ENCODE results near the gene CNNM3. TPM values are rescaled to one million over a fixed set of nuclear protein-coding genes. Genes with fewer than 3 reads are reported as not detected.
"Not testable (repeated sequence)": the region's sequence is repeated elsewhere in the genome, so short reads cannot be mapped to it uniquely, and the experiment has no call there.

The CNNM3 gene
- total and polyA plus RNA-seq, 2 experiments from 2014 or later, result 0.98 to 5.0 TPM

DNA sequence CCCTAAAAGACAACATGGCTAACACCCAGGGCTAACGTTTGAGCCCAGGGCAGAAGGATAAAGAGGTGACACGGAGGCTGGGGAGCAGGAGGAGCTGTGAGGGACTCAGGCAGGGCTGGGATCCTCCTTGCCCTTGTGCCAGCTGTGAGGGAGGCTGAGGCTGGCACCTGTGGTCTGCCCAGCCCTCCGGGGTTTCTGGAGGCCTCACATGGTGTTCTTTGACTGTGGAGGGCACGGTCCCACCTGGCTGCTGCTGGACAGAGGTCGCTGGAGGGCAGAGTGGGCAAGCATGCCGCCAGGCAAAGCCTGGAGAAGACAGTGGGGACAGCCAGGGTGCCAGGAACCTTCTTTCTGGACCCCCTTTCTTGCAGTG lies 26.8 kb upstream of the CNNM3 start:
- Histone ChIP-seq H3F3A (ENCODE audit: insufficient read depth) (peaks cover 18% of the 10 kb centered on the region), H3K4me3 (no peak overlapping the region), H3K79me2 (ENCODE audit: insufficient read depth) (no peaks in the 10 kb centered on the region), H3K4me1 (ENCODE audit: insufficient read depth) (peaks cover 13% of the 10 kb centered on the region), H3K9me3 (ENCODE audit: low read depth) (no peaks in the 10 kb centered on the region), H3K36me3 (ENCODE audit: low read depth) (no peaks in the 10 kb centered on the region), H3K27me3 (replicated peaks; ENCODE audit: insufficient read depth) (no peaks in the 10 kb centered on the region), H3K27ac (no peak overlapping the region), H4K20me1 (ENCODE audit: insufficient read depth) (no peaks in the 10 kb centered on the region), H2AFZ (no peak overlapping the region), H3K9me2 (ENCODE audit: insufficient read depth) (no peaks in the 10 kb centered on the region), H3K9ac (no peak overlapping the region), H3K4me2 (ENCODE audit: unreplicated experiment) (no peak overlapping the region)
- WGBS, 2 experiments (ENCODE audit: low coverage in 1 of 2, low lambda C conversion rate in 2 of 2, missing lambda C conversion rate in 2 of 2), result 81% methylated on average over 6 of the region's 6 CpGs
- TF ChIP-seq EZH2 (IDR thresholded peaks at IDR 0.05; ENCODE audit: insufficient read depth, poor library complexity, severe bottlenecking) (no peak), EZH2phosphoT487 (IDR thresholded peaks at IDR 0.05; ENCODE audit: insufficient read depth, low read depth) (no peak)
- in situ Hi-C loops (cut with MboI), result no loop called here
- no peak for DNase-seq

DNA sequence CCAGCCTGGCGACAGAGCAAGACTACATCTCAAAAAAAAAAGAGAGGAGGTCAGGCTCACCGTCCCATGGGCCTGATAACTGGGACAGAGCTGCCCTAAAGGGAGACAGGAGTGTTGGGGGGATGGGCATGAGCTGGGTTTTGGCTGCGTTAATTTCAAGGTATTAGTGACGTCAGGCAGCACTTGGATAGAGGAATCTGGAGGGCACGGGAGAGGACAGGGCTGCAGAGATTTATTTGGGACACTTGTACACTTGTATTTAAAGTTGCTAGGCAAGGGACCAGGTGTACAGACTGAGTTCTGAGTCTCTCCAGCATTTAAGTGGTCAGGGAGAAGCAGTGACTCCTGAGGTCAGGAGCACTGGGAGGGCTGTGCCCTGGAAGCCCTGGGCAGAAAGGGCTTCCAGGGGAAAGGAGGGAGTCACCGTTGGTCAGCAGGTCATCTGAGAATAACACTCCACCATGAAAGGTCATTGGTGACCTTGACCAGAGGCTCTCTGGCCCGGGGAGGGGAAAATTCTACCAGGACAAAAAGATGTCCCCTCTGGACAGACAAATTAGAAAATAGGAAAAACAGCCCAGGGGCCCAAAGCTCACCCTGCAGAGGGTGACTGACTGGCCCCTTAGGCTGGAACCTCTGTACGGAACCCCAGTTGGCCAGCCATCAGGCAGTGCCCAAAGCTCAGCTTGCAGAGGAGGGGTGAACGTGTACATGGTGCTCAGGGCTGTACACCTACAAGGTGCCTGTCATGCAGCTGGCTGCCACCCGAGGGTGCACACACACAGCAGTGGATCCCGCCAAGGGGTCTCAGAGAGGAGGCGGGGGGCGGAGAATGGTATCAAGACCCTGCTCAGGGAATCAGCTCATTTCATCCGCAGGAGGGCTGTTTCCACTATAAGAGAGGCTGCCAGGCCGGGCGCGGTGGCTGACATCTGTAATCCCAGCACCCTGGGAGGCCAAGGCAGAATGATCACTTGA lies 23.0 kb upstream of the CNNM3 start:
- Histone ChIP-seq H3K4me3 (no peak overlapping the region), H3K79me2 (ENCODE audit: insufficient read depth) (no peaks in the 10 kb centered on the region), H3K9me3 (ENCODE audit: low read depth) (no peaks in the 10 kb centered on the region), H4K20me1 (ENCODE audit: insufficient read depth) (no peaks in the 10 kb centered on the region), H3K4me1 (ENCODE audit: insufficient read depth) (no peaks in the 10 kb centered on the region), H3K9ac (no peak overlapping the region), H3F3A (ENCODE audit: insufficient read depth) (no peaks in the 10 kb centered on the region), H3K27me3 (replicated peaks; ENCODE audit: insufficient read depth) (no peaks in the 10 kb centered on the region), H3K9me2 (ENCODE audit: insufficient read depth) (no peaks in the 10 kb centered on the region), H3K36me3 (ENCODE audit: low read depth) (no peaks in the 10 kb centered on the region), H2AFZ (no peak overlapping the region), H3K4me2 (ENCODE audit: unreplicated experiment) (no peak overlapping the region), H3K27ac (no peak overlapping the region)
- 85 to 87% methylated on average over 17 of the region's 17 CpGs for WGBS, 2 experiments (ENCODE audit: low coverage in 1 of 2, low lambda C conversion rate in 2 of 2, missing lambda C conversion rate in 2 of 2)
- TF ChIP-seq EZH2 (IDR thresholded peaks at IDR 0.05; ENCODE audit: insufficient read depth, poor library complexity, severe bottlenecking) (no peak), EZH2phosphoT487 (IDR thresholded peaks at IDR 0.05; ENCODE audit: insufficient read depth, low read depth) (no peak)
- in situ Hi-C loops (cut with MboI), result no loop called here
- DNase-seq, result no peak

GRCh38 chr2:96795076-96795475 lies 21.0 kb upstream of the CNNM3 start:
- no peaks in the 10 kb centered on the region for H3K36me3 ChIP-seq (ENCODE audit: low read depth)
- WGBS, 2 experiments (ENCODE audit: low coverage in 1 of 2, low lambda C conversion rate in 2 of 2, missing lambda C conversion rate in 2 of 2), result 93 to 95% methylated on average over 6 of the region's 6 CpGs
- no peak overlapping the region for H2AFZ ChIP-seq
- TF ChIP-seq EZH2 (IDR thresholded peaks at IDR 0.05; ENCODE audit: insufficient read depth, poor library complexity, severe bottlenecking), result no peak
- no peak for TF ChIP-seq EZH2phosphoT487 (IDR thresholded peaks at IDR 0.05; ENCODE audit: insufficient read depth, low read depth)
- no peak overlapping the region for H3K4me3 ChIP-seq
- H3K9me3 ChIP-seq (ENCODE audit: low read depth), result no peaks in the 10 kb centered on the region
- DNase-seq, result no peak
- no peaks in the 10 kb centered on the region for H3F3A ChIP-seq (ENCODE audit: insufficient read depth)
- H3K27me3 ChIP-seq (replicated peaks; ENCODE audit: insufficient read depth), result no peaks in the 10 kb centered on the region
- in situ Hi-C loops (cut with MboI), result no loop called here
- H3K9me2 ChIP-seq (ENCODE audit: insufficient read depth), result no peaks in the 10 kb centered on the region
- H3K4me2 ChIP-seq (ENCODE audit: unreplicated experiment), result no peak overlapping the region
- no peaks in the 10 kb centered on the region for H3K4me1 ChIP-seq (ENCODE audit: insufficient read depth)
- no peak overlapping the region for H3K9ac ChIP-seq
- H3K27ac ChIP-seq, result no peak overlapping the region
- no peaks in the 10 kb centered on the region for H3K79me2 ChIP-seq (ENCODE audit: insufficient read depth)
- H4K20me1 ChIP-seq (ENCODE audit: insufficient read depth), result no peaks in the 10 kb centered on the region

DNA sequence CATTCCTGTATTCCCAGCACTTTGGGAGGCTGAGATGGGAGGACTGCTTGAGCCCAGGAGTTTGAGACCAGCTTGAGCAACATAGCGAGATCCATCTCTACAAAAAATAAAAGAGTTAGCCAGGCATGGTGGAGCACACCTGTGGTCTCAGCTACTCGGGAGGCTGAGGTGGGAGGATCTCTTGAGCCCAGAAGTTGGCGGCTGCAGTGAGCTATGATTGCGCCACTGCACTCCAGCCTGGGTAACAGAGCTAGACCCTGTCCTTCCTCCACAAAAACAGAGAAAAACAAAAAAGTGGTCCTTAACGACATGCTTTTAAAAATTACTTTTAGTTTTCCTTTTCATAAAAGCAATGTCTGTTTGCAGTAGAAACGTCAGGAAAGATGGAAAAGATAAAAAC lies 19.6 kb upstream of the CNNM3 start:
- H3K27ac ChIP-seq; H3F3A ChIP-seq (ENCODE audit: insufficient read depth); H3K79me2 ChIP-seq (ENCODE audit: insufficient read depth); DNase-seq; H3K9me2 ChIP-seq (ENCODE audit: insufficient read depth); H3K4me1 ChIP-seq (ENCODE audit: insufficient read depth); H3K27me3 ChIP-seq (replicated peaks; ENCODE audit: insufficient read depth); in situ Hi-C loops (cut with MboI); H3K4me3 ChIP-seq; H3K4me2 ChIP-seq (ENCODE audit: unreplicated experiment); H3K9ac ChIP-seq; H4K20me1 ChIP-seq (ENCODE audit: insufficient read depth); H2AFZ ChIP-seq; H3K36me3 ChIP-seq (ENCODE audit: low read depth); H3K9me3 ChIP-seq (ENCODE audit: low read depth): not testable (repeated sequence)
- 77 to 81% methylated on average over 6 of the region's 6 CpGs for WGBS, 2 experiments (ENCODE audit: low coverage in 1 of 2, low lambda C conversion rate in 2 of 2, missing lambda C conversion rate in 2 of 2)
